ENCODE data around the gene CUEDC1. TPM values are rescaled to one million over a fixed set of nuclear protein-coding genes. Genes with fewer than 3 reads are reported as not detected.

CUEDC1 gene
- total RNA-seq, 3 donors from 2014 or later = 13.0 to 18.0 (median 14.5) TPM

GRCh38 chr17:57823469-57824401 is 131.5 kb downstream of the CUEDC1 start:
- Histone ChIP-seq H3K36me3 (no peaks in the 10 kb centered on the region), H3K27me3 (no peaks in the 10 kb centered on the region), H3K4me3 (no peak overlapping the region), H3K4me1 (no peaks in the 10 kb centered on the region), H3K27ac (no peak overlapping the region), H3K9me3 (no peaks in the 10 kb centered on the region)
- TF ChIP-seq, protein P1, sequence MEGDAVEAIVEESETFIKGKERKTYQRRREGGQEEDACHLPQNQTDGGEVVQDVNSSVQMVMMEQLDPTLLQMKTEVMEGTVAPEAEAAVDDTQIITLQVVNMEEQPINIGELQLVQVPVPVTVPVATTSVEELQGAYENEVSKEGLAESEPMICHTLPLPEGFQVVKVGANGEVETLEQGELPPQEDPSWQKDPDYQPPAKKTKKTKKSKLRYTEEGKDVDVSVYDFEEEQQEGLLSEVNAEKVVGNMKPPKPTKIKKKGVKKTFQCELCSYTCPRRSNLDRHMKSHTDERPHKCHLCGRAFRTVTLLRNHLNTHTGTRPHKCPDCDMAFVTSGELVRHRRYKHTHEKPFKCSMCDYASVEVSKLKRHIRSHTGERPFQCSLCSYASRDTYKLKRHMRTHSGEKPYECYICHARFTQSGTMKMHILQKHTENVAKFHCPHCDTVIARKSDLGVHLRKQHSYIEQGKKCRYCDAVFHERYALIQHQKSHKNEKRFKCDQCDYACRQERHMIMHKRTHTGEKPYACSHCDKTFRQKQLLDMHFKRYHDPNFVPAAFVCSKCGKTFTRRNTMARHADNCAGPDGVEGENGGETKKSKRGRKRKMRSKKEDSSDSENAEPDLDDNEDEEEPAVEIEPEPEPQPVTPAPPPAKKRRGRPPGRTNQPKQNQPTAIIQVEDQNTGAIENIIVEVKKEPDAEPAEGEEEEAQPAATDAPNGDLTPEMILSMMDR (IDR thresholded peaks at IDR 0.05) = no peak
- no peak for TF ChIP-seq POLR2AphosphoS5 (IDR thresholded peaks at IDR 0.05)
- no peak for TF ChIP-seq POLR2A (IDR thresholded peaks at IDR 0.05)
- no peak for DNase-seq (ENCODE audit: low spot score in 2 of 2)
- intact Hi-C loops (cut with DNase I; ENCODE audit: low total_unique reads) = no loop called here

- TF ChIP-seq POLR2A (IDR thresholded peaks at IDR 0.05) = no peak
- TF ChIP-seq, protein P1 (IDR thresholded peaks at IDR 0.05) = no peak
- no peak for TF ChIP-seq POLR2AphosphoS5 (IDR thresholded peaks at IDR 0.05)
- Histone ChIP-seq H3K27me3 (no peaks in the 10 kb centered on the region), H3K4me1 (no peaks in the 10 kb centered on the region), H3K27ac (no peak overlapping the region), H3K9me3 (no peaks in the 10 kb centered on the region), H3K36me3 (no peaks in the 10 kb centered on the region), H3K4me3 (no peak overlapping the region)
- DNase-seq (ENCODE audit: low spot score in 2 of 2) = no peak
- intact Hi-C loops (cut with DNase I; ENCODE audit: low total_unique reads) = no loop called here
These were observed 135.3 kb downstream of the CUEDC1 start for GRCh38 chr17:57819867-57820266.

DNA sequence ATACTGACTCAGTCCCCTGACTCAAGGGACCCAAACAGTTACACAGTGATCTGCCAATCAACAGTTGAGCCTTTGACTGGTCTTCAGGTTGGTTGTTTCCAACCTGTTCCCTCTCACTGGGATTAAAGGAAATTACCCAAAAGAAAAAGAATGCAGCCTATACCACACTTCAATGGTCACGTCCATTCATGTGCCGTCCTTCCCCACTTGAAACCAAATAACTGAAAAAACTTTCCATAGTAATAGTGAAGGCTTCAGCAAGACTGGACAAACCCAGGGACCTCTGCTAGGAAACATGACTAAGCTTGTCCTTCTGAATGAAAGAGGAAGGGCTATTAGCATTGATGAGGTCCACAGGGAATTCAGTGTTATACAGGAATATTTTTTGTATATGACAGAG is 135.9 kb downstream of the CUEDC1 start:
- Histone ChIP-seq H3K9me3 (no peaks in the 10 kb centered on the region), H3K27ac (no peak overlapping the region), H3K36me3 (no peaks in the 10 kb centered on the region), H3K4me1 (no peaks in the 10 kb centered on the region), H3K27me3 (no peaks in the 10 kb centered on the region), H3K4me3 (no peak overlapping the region)
- no peak for DNase-seq (ENCODE audit: low spot score in 2 of 2)
- intact Hi-C loops (cut with DNase I; ENCODE audit: low total_unique reads) = no loop called here
- no peak for TF ChIP-seq POLR2A (IDR thresholded peaks at IDR 0.05)

DNA sequence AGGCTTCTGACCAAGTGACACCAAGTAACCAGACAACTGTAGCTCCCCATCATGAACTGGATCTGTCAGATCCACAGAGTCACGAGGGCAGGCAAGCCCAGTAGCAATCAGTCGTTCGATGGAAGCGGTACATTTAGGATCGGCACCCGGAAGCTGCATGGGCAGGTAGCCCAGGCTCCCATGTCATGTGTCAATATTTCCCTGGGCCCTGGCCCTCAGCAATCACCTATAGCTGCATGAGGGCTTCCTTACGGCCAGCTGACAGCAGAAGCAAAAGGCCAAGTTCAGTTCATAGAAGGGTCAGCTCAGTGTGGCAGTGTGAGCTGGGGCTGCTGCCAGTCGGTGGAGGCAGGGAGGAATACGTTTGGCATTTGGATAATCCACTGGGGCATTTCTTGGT is 137.1 kb downstream of the CUEDC1 start:
- DNase-seq (ENCODE audit: low spot score in 2 of 2) = no peak
- TF ChIP-seq POLR2AphosphoS5 (IDR thresholded peaks at IDR 0.05) (no peak), POLR2A (IDR thresholded peaks at IDR 0.05) (no peak)
- TF ChIP-seq, protein P1 (IDR thresholded peaks at IDR 0.05) = no peak
- Histone ChIP-seq H3K4me1 (no peaks in the 10 kb centered on the region), H3K9me3 (no peaks in the 10 kb centered on the region), H3K36me3 (no peaks in the 10 kb centered on the region), H3K27me3 (no peaks in the 10 kb centered on the region), H3K27ac (no peak overlapping the region), H3K4me3 (no peak overlapping the region)
- intact Hi-C loops (cut with DNase I; ENCODE audit: low total_unique reads) = no loop called here

DNA sequence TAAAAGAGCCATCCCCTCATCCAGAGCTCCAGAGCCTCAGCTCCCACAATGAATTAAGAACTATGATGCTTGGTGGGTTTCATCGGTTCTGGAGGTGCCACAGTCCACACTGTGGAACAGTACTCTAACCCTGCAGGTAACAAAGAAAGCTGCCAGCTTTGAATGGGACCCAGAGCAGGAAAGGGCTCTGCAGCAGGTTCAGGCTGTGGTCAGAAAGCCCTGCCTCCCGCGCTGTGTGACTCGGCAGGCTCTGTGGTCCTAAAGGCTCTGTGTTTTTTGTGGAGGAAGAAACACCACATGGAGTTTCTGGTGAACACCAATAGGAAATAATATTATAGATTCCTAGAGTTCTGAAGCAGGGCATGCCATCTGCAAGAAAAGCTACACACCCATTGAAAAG is 137.9 kb downstream of the CUEDC1 start:
- no peak overlapping the region for H3K27ac ChIP-seq
- no peak for DNase-seq (ENCODE audit: low spot score in 2 of 2)
- intact Hi-C loops (cut with DNase I; ENCODE audit: low total_unique reads) = no loop called here
- H3K9me3 ChIP-seq = no peaks in the 10 kb centered on the region
- no peaks in the 10 kb centered on the region for H3K4me1 ChIP-seq
- H3K27me3 ChIP-seq = no peaks in the 10 kb centered on the region
- no peak overlapping the region for H3K4me3 ChIP-seq
- no peaks in the 10 kb centered on the region for H3K36me3 ChIP-seq
- TF ChIP-seq POLR2AphosphoS5 (IDR thresholded peaks at IDR 0.05) (no peak), POLR2A (IDR thresholded peaks at IDR 0.05) (no peak)
- TF ChIP-seq, protein P1 (IDR thresholded peaks at IDR 0.05) = no peak
